DMS 273 (cell line): ENCODE measurements around the gene SPPL3.
"Not testable (repeated sequence)": the region's sequence is repeated elsewhere in the genome, so short reads cannot be mapped to it uniquely, and the experiment has no call there.

Experiments
- DNase-seq: peaks from one replicate; lab custom pipeline; 2025; ENCODE audit not compliant: unreplicated experiment; lab: John Stamatoyannopoulos, UW

Gene SPPL3

GRCh38 chr12:120921637-120922036 is 17.5 kb upstream of the SPPL3 start:
- no peak for DNase-seq

DNA sequence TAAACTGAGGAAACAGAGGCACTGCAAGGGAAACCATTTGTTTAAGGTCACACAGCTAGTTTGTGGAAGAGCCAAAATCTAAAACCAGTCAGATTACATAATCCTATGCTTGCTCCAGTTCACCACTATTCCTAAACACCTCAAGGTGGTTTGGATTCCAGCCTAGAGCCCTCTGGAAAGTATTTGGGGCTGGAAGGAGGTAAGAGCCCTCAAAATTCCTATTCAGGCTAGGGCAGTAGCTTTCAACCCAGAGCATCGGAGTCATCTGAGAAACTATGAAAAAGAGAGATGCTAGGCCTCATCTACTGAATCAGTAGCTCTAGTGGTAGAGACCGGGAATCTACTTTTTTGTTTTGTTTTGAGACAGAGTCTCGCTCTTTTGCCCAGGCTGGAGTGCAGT is 16.0 kb upstream of the SPPL3 start:
- DNase-seq: no peak

- no peak for DNase-seq
Measured at GRCh38 chr12:120917748-120918147, 13.6 kb upstream of the SPPL3 start.

DNA sequence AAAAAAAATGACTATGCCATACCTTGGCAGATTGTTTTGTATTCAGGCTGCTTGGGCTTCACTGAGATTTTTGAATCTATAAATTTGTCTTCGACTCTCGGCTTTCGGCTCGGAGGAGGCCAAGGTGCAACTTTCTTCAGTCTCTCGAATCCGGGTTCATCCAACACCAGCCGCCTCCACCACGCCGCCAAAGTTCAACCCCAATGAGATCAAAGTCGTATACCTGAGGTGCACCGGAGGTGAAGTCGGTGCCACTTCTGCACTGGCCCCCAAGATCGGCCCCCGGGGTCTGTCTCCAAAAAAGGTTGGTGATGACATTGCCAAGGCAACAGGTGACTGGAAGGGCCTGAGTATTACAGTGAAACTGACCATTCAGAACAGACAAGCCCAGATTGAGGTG is 12.4 kb upstream of the SPPL3 start:
- no peak for DNase-seq

- no peak for DNase-seq
Measured at GRCh38 chr12:120914794-120915193, 10.6 kb upstream of the SPPL3 start.

GRCh38 chr12:120909633-120910298 is 5.6 kb upstream of the SPPL3 start:
- no peak for DNase-seq

- peak; percentile 92 for DNase-seq
Measured at GRCh38 chr12:120905856-120906384, 1.8 kb upstream of the SPPL3 start.

DNA sequence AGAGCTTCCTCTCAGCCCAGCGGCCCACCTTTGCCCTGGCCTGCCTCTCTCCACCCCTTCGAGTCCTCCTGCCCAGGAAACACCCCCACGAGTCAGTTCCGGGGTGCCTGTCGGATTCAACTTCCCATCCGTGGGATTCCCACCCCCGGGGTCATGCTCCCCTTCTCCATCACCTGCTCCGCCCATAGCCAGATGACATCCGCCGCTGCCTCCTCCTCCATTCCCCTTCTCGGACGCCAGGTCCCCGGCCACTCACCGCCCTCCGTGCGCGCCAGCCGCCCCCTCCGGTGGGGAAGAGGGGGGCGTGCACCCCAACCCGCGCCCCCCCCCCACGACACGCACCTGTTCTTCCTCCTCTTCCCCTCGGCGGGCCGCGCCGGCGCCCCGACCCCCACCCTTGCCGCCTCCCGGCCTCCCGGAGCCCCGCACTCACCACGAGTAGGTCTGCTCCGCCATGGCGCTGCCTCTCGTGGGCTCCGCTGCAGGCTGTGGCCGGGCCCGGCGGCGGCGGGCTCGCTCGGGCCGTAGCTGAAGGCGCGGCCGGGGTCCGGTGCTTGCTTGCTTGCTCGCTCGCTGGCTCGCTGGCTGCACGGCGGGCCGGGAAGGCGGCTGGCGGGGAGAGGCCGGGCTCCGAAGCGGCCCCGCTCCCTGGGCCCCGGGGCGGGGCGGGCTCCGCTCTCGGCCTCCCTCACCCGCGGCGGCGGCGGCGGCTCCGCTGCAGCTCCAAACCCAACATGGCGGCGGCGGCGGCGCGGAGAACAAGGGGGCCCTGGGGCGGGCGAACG is 554 bp downstream of the SPPL3 start:
- DNase-seq: peak; percentile 48

- peak; percentile 39 for DNase-seq
Measured at GRCh38 chr12:120902846-120903411, 1.2 kb downstream of the SPPL3 start.

- DNase-seq: no peak
Measured at GRCh38 chr12:120901818-120902217, 2.3 kb downstream of the SPPL3 start.

DNA sequence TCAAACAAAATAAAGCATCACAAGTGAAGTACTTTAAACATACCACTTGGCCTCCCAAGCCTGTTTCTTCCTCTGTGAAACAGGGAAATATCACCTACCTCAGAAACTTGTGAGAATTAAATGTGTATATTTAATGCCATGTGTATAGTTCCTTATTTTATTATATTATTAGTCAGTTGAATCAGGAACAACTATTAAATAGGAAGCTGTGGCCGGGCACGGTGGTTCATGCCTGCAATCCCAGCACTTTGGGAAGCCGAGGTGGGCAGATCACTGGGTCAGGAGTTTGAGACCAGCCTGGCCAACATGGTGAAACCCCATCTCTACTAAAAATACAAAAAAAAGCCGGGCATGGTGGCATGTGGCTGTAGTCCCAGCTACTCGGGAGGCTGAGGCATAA is 3.1 kb downstream of the SPPL3 start:
- DNase-seq: not testable (repeated sequence)

- no peak for DNase-seq
Measured at GRCh38 chr12:120895532-120895931, 8.6 kb downstream of the SPPL3 start.

GRCh38 chr12:120892265-120892664 is 11.9 kb downstream of the SPPL3 start:
- DNase-seq: no peak

GRCh38 chr12:120890963-120891362 is 13.2 kb downstream of the SPPL3 start:
- no peak for DNase-seq

DNA sequence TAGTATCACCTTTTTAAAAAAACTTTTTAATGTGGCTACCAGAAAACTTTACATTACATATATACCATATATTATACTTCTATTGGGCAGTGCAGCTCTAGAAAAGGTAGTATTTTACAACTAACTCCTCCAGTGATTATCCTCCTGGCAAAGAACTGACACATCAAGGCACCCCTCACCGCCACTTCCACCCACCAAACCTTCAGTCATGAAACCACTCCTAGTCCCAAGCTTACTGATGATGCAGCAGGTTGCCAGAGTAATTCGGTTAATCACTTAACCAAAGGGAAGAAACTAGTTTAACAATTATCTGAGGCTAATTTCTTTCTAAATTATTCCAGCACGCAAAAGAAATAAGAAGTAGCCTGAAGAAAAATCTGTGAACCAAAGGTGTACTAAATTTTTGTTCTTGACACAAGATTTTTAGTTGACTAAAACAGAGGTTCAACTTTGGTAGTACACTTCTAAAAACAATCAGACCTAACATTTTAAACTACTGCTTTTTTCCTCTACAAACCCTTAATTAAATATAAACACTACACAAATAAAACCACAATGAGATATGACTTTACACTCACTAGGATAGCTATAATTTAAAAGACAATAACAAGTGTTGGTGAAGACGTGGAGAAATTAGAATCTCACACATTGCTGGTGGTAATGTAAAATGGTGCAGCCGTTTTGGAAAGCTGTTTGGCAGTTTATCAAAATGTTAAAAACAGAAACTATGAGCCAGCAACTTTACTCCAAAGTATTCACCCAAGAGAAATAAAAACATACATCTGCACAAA is 16.7 kb downstream of the SPPL3 start:
- no peak for DNase-seq

DNA sequence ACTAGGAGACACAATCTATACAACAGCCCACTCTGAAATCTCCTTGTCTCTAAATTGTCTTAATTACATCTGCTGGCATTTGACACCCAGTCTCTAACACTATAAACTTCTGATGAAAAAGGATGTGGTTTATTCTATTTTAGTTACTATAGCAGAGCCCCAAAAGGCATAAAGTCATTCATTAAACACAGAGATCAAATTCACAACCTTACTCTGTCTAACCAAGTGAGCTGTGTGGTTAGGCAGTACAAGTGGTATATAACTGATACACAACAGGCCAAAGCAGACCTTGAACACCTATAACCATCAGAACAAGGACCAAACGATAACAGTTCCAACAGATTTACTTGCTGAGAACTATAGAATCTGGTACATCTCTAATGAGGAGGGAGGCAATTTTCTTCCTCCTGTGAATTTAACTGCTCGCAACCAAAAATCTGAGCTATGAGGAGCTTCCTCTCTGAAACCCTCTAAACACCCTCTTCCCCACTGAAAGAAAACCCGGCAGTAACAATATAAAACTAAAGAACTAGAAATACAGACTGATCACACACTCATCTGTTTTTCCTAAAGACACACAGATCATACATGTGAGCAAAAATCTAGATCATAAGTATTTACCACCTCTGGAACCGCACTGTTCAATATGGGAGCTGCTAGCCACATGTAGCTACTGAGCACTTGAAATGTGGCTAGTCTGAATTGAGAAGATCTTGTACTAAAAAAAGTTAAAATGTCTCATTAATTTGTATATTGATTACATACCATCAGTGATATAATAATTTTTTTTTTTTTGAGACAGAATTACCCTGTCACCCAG is 17.7 kb downstream of the SPPL3 start:
- no peak for DNase-seq

GRCh38 chr12:120885521-120885920 is 18.6 kb downstream of the SPPL3 start:
- DNase-seq: no peak

GRCh38 chr12:120884644-120885043 is 19.5 kb downstream of the SPPL3 start:
- no peak for DNase-seq

GRCh38 chr12:120882055-120882555 is 22.1 kb downstream of the SPPL3 start:
- DNase-seq: no peak

- DNase-seq: no peak
Measured at GRCh38 chr12:120879718-120880300, 24.3 kb downstream of the SPPL3 start.
